COLO668 (cell line): Measurements from ENCODE around the gene TOR2A.
A peak's percentile ranks its signal among the peaks of the same experiment; 100 is the strongest.
"Not testable (repeated sequence)": the region's sequence is repeated elsewhere in the genome, so short reads cannot be mapped to it uniquely, and the experiment has no call there.

Experiments used
- DNase-seq: peaks from one replicate; lab custom pipeline; 2025; ENCODE audit not compliant: unreplicated experiment; lab: John Stamatoyannopoulos, UW

TOR2A gene

DNA sequence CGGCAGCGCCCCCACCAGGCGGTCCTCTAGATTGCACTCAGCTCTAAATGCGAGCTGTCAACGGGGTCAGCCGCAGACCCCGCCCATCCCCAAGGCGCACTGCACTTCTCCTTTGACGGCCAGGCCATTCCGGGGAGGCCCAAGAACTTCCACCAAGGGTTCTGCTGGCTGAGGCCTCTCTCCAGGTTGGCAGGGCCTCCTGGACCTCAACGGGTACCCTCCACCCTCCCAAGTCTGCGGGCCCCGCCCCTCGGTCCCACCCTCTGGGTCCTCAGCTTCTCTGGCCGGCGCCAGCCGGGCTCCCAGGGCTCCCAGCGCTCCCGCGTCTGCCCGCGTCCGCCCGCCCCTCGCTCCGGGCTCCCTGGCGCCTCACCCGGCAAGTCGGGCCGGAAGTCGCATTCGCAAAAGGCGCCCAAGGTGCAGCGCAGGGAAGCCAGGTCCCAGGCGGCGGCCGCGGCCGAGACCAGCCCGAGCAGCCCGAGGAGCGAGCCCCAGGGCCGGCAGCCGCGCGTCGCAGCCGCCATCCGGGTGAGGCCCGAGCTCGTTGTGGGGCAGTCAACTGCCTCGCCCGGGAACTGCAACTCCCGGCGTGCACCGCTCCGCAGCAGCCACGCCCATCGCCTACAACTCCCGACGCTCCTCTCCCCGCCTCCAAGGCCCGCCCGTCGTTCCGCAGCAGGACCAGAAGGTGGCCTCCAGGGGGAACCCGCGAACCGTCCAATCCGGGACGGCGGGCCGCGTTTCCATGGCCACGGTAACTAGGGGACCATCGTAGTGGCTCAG lies at the start of gene TOR2A:
Gene TOR2A, minus strand, starts transcription at position 548 of the 783 bp plus-strand sequence. Its CDS starts 24 bp downstream, at position 524.
- DNase-seq = peak; percentile 98

DNA sequence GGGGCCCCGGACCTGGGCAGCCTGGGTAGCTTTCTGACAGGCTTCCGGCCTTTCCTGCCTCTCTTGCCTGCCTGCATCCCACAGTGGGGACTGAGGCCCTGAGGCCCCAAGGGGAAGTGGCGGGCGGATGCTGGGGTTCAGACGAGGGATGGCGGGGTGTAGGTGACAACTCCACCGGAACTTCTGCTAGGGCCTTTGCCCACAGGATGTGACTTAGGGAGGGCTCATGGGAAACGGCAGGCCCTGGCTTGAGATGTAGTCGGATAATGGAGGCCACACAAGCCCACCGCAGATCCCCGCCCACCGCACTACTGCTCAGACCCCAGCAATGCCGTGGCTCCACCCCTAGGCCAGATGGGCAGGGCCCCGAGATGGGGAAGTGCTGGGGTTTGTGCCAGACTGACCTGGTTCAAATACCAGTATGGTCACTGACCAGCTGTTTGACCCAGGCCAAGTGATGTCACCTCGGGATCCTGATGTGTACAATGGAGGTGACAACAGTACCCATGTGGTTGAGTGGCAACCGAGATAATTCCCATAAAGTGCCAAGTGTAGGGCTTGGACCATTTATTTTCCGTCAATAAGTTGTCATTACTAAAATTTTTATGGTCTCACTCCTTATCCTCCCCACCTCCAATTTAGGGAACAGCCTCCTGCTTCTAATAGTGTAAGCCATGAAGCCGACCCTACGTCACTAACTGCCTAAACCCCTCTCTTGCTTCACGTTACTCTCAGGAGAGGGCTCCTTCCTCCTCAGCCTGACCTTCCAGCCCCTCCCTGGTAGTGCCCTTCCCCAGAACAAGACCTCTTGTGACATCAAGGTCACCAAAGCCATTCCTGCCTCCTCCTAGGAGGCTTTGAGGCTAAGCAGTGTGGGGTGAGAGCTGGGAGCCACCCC lies 48.3 kb upstream of the TOR2A start:
- DNase-seq = no peak

DNA sequence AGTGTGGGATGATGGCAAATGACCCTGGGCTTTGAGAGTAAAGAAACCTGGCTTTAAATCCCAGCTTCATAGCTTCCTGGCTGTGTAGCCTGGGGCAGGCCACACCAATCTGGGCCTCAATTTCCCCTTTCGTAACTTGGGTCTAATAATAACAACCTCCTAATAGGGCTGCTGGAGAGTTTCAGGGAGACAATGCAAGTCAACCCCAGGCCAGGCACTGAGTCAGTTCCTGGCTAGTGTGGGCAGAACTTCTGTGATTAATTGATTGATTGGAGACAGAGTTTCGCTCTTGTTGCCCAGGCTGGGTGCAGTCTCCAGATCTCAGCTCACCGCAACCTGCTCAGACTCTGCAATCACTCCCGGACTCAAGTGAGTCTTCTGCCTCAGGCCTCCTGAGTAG lies 46.7 kb upstream of the TOR2A start:
- DNase-seq = no peak

- DNase-seq = not testable (repeated sequence)
Observed at GRCh38 chr9:127780909-127781308, 45.8 kb upstream of the TOR2A start.

- DNase-seq = no peak
Observed at GRCh38 chr9:127780126-127780885, 45.2 kb upstream of the TOR2A start.

GRCh38 chr9:127779136-127779981 lies 44.3 kb upstream of the TOR2A start:
- DNase-seq = no peak

DNA sequence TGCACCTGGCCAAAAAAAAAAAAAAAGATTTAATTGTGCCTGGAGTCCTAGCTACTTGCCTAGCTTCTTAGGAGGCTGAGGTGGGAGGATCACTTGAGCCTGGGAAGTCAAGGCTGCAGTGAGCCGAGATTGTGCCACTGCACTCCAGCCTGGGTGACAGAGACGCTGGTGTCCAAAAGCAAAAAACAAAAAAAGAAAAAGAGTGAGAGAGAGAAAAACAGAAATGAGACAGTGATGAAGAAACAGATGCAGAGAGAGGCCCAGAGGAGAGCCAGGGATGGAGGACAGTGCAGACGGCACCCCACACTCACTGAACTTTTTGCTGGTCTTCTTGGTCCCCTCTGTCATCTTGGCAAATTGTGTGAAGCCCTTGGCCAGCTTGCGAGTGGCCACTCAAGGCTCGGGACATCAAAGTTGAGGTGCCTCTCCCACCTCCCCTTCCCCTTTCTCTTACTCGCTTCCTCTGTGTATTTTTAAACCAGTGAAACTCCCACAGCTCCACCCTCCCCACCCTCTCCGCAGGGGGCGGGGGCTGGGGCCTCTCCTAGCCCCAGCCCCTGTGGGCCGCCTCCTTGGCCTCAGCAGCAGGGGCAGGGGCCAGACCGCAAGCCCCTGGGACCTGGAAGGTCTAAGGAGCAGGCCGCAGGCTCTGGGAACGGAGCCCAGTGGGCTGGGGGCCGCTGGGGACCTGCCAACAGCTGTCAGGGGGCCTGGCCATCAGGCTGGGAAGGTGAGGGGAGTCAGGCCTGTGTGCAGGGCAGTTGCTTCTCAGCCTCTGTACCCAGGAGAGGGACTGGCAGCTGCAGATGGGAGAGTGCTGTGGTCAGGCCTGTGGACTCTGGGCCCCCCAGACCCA lies 43.4 kb upstream of the TOR2A start, which contains the start of gene SH2D3C:
Gene SH2D3C, minus strand, starts transcription at position 387 of the 856 bp plus-strand sequence. Its CDS starts 39 bp downstream, at position 348.
- no peak for DNase-seq

DNA sequence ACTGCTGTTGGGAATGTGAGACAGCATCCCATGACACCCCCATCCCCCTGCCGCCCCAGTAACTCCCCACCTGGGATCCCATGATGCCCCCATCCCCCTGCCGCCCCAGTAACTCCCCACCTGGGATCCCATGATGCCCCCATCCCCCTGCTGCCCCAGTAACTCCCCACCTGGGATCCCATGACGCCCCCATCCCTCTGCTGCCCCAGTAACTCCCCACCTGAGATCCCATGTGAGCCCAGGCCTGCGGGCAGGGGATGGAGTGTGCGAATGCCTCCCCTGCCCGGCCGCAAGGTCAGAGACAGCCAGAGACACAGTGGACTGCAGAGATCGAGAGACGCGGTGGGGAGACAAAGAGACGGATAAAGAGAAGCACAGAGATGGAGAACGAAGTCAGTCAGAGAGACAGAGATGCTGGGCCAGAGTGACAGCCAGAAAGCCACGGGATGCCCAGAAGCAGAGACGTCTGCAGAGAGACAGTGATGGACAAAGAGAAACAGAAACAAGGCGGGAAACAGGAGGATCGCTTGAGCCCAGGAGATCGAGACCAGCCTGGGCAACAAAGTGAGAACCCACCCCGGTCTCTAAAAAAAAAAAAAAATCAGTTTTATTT lies 42.4 kb upstream of the TOR2A start:
- DNase-seq = no peak

DNA sequence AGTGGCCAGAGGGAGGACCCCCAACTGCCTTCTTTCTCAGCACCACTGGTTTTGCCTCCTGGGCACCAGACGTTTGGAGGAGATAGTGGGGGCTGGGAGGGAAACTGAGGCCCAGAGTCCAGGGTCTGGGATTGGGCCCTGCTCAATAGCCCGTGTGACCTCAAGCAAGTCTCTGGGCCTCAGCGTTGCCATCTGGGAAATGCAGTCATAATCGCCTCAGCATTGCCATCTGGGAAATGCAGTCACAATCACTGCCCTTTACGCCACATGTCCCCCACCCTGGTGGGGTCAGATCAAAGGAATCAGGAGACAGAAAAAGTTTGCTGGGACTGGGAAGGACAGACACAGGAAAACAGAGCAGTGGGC lies 41.8 kb upstream of the TOR2A start:
- DNase-seq = no peak

DNA sequence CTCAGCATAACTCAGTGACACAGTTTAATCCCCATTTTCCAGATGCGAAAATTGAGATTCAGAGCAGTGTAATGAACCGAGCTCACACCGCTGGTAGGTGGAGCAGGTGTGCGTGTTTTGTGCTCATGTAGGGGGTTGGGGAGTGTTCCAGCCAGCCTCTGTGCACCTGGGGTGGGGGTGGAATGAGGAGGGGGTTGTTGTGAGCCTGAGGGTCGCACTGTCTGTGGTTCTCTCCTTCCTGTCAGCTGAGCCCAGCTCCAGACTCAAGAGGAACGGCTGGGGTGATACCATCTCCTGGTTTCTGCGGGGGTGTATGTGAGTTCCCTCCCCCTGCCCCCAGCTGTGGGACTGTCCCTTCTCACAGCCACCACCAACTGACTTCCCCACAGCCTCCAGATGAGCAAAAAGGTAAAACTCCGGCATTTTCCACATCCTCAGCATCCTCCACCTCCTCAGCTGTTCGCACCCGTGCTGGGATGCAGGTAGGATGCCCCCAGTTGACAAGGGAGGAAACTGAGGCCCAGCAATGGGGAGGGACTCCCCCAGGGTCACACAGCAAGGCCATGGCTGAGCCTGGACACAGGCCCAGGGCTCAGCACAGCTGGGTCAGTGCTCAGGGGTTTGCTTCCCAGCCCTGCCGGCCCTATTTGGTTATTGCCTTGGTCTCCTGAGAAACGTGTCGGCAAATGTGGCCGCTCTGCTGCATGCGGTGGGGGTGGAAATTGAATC lies 41.3 kb upstream of the TOR2A start:
- DNase-seq = no peak

DNA sequence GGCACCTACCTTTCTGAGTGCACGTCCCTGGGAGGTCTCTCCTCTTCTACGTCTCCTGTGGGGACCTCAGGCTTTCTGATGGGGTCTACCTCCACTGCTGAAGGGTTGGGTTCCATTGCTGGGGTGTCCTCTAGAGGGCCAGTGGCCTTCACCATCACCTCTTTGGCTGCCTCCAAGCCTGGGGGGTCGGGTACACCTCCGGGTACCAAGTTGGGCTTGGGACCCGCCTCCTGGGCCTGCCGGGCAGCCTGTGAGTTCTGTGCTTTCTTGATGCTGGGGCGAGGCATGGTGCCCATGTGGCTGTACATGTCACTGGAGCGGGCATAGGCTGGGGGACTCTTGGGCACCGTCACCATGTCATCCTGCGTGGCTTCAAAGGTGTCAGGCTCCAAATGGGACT lies 38.9 kb upstream of the TOR2A start:
- DNase-seq = no peak

- DNase-seq = no peak
Observed at GRCh38 chr9:127773272-127773671, 38.2 kb upstream of the TOR2A start.

- DNase-seq = no peak
Observed at GRCh38 chr9:127772603-127773002, 37.5 kb upstream of the TOR2A start.

DNA sequence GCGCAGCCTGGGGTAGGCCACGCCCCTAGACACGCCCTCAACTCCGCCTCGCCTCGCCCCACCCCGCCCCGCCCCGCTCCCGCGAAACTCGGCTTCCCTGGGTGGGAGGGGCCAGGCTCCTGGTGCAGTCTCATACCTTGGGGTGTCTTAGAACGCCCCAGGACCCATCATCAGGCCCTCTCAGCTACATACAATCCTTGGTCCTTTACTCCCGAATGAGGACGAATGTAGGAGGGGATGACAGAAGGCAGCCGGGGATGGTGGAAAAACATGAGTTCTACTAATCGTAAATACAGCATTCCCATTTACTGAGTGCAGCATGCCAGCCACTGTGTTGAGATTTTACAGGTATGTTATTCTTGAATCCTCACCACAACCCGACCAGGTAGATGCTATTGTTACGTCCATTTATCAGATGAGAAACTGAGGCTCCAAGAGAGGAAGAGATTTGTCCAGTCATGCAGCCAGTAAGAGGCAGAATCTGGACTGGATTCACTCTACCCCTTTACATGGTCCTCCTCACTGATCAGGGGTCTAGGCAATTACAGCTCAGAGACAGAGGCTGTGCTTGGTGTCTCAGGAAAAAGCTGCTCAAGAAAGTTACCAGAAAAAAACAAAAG lies 36.6 kb upstream of the TOR2A start:
- no peak for DNase-seq

- DNase-seq = peak; percentile 95
Observed at GRCh38 chr9:127770905-127771569, 35.9 kb upstream of the TOR2A start.

DNA sequence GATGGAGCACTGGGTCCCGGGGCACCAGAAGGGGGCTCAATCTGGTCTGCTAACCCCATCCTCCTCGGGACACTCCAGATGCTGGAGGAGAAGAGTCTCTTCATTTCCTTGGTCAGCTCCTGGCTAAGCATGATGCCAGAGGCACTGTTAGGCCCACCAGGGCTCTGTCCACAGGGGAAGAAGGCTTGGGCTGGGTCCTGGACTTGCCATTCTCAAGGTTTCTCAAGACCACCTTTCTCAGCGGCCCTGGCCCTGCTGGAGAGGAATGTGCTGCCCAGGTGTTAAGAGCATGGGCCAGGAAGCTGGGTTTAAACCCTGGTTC lies 35.5 kb upstream of the TOR2A start:
- no peak for DNase-seq

GRCh38 chr9:127769929-127770582 lies 35.0 kb upstream of the TOR2A start:
- no peak for DNase-seq
